ENCODE data around the gene LTB. TPM values are rescaled to one million over a fixed set of nuclear protein-coding genes. Genes with fewer than 3 reads are reported as not detected.

LTB gene
- total and polyA plus RNA-seq, 2 of the 13 experiments (the other 11 are each of a cell fraction or from before 2014, with no cell fraction given) = 0.09 to 0.22 TPM

GRCh38 chr6:31541658-31542521 lies 40.3 kb downstream of the LTB start, which contains the start of gene DDX39B (continued):
- 0 out of 2 replicates have a peak, but pooled peaks have one; percentile 27 for TF ChIP-seq SKIL (CRISPR knock-in tag; IDR thresholded peaks at IDR 0.05; ENCODE audit: borderline replicate concordance)
- peak; percentile 76; the same call in 1 of the 2 replicates for TF ChIP-seq ZSCAN31 (CRISPR knock-in tag; IDR thresholded peaks at IDR 0.05; ENCODE audit: low read depth)
- TF ChIP-seq ZKSCAN1 (IDR thresholded peaks at IDR 0.05; ENCODE audit: low read length) = peak; percentile 62; the same call in 1 of the 2 replicates
- peak; percentile 96 for TF ChIP-seq ZNF784 (CRISPR knock-in tag; IDR thresholded peaks at IDR 0.05; ENCODE audit: borderline replicate concordance)

GRCh38 chr6:31541059-31541657 lies 41.1 kb downstream of the LTB start:
- ATAC-seq (peak; percentile 5; the same call in 1 of the 3 replicates), DNase-seq (ENCODE audit: low spot score) (peak; percentile 63), FAIRE-seq (no peak)
- H4K20me1 ChIP-seq (ENCODE audit: insufficient read depth, low read length) = peaks cover 48% of the 10 kb centered on the region
- in situ Hi-C loops (cut with HindIII; ENCODE audit: extremely low pct_ligation_motif_present, low pct_unique_long_range_greater_than_20kb) = no loop called here
- no peak overlapping the region for H2AFZ ChIP-seq (ENCODE audit: low read length)
- H3K36me3 ChIP-seq (replicated peaks in 1 of 2; ENCODE audit: control insufficient read depth in 1 of 2, insufficient read depth in 2 of 2, low read length in 2 of 2) = peaks cover 17 to 42% of the 10 kb centered on the region in 2 experiments
- peak overlapping the region; percentile 95 for H3K27ac ChIP-seq (ENCODE audit: extremely low read length, insufficient read depth, low read length)
- H3K27me3 ChIP-seq (ENCODE audit: control insufficient read depth in 1 of 2, insufficient read depth in 2 of 2, low read length in 2 of 2) = no peaks in the 10 kb centered on the region; a peak in 2 of 5 replicates
- H3K79me2 ChIP-seq (ENCODE audit: insufficient read depth, low read length) = peaks cover 63% of the 10 kb centered on the region
- H3K4me2 ChIP-seq (ENCODE audit: low read depth, low read length) = peak overlapping the region; percentile 99
- intact Hi-C loops (cut with micrococcal nuclease; ENCODE audit: unreplicated experiment) = loop anchor here (10.0 kb wide), 1 partner anchor 114 kb away; the partner anchor contains the start of genes APOM and BAG6
- CTCF ChIA-PET (ENCODE audit: low intra/inter-chr PET ratio, low total read pairs) = no interaction called here
- peak overlapping the region; percentile 96 for H3K9ac ChIP-seq (ENCODE audit: insufficient read depth, low read depth, low read length)
- peak overlapping the region; percentile 66 to 99 (median 83) for H3K4me3 ChIP-seq (replicated peaks in 1 of 3; ENCODE audit: insufficient read depth in 1 of 3, low read depth in 2 of 3, low read length in 3 of 3)
- no peaks in the 10 kb centered on the region for H3K9me3 ChIP-seq (ENCODE audit: low read length)
- 1% methylated on average over 21 of the region's 21 CpGs for WGBS (ENCODE audit: low lambda C conversion rate)
- TSS peak; percentile 72 for BruUV-seq (replicated peaks)
- POLR2A ChIA-PET = interaction anchor here (0.8 to 6.9 kb wide), 30 partner anchors 7 to 627 kb away, joined by 3 to 123 read pairs (median 6); partner anchors contain the start of genes AIF1, APOM, BAG6 and C6orf47
- H3K4me1 ChIP-seq (ENCODE audit: insufficient read depth, low read length) = peaks cover 59% of the 10 kb centered on the region
- TF ChIP-seq ZNF598 (CRISPR knock-in tag; IDR thresholded peaks at IDR 0.05; ENCODE audit: borderline replicate concordance) (0 out of 2 replicates have a peak, but pooled peaks have one; percentile 53), POLR2AphosphoS5 (IDR thresholded peaks at IDR 0.05; ENCODE audit: low read depth, low read length) (peak; percentile 30)
